Mesendoderm (in vitro differentiated cells): ENCODE results near the gene SESN1. TPM values are rescaled to one million over a fixed set of nuclear protein-coding genes. Genes with fewer than 3 reads are reported as not detected.
A peak's percentile ranks its signal among the peaks of the same experiment; 100 is the strongest.
"Not testable (repeated sequence)": the region's sequence is repeated elsewhere in the genome, so short reads cannot be mapped to it uniquely, and the experiment has no call there.

Experiments used
- DNase-seq: peaks from one replicate; pipeline ENCODE4 v3.0.0; 2013
- H2AK5ac ChIP-seq: 2 replicates; pipeline ENCODE4 v1.6.1; 2013; ENCODE audit warnings: low read length, inconsistent platforms
- H2BK120ac ChIP-seq: 2 replicates; pipeline ENCODE4 v1.6.1; 2013; ENCODE audit warnings: low read depth, mild to moderate bottlenecking, low read length, moderate library complexity, mixed read lengths
- H2BK15ac ChIP-seq: replicated peaks from 2 replicates; pipeline ENCODE4 v1.6.1; 2013; ENCODE audit warnings: low read depth, mild to moderate bottlenecking, moderate library complexity
- H2BK5ac ChIP-seq: 2 replicates; pipeline ENCODE4 v1.6.1; 2013; ENCODE audit warnings: low read length, inconsistent platforms
- H3K18ac ChIP-seq: 2 replicates; pipeline ENCODE4 v1.6.1; 2013; ENCODE audit warnings: mild to moderate bottlenecking, low read length, mixed read lengths
- H3K23ac ChIP-seq: one replicate; pipeline ENCODE4 v1.6.1; 2013; ENCODE audit warnings: low read length
- H3K27ac ChIP-seq: 2 replicates; pipeline ENCODE4 v1.5.1; 2013; ENCODE audit warnings: low read depth, mild to moderate bottlenecking, inconsistent platforms, low read length, moderate library complexity
- H3K27me3 ChIP-seq: 2 replicates; pipeline ENCODE4 v1.6.1; 2013; ENCODE audit warnings: low read length, control low read depth, mild to moderate bottlenecking, inconsistent platforms; ENCODE audit not compliant: insufficient read depth, poor library complexity
- H3K36me3 ChIP-seq: 2 replicates; pipeline ENCODE4 v1.6.1; 2013; ENCODE audit warnings: low read length, inconsistent platforms; ENCODE audit not compliant: control insufficient read depth, insufficient read depth
- H3K4ac ChIP-seq: one replicate; pipeline ENCODE4 v1.6.1; 2013; ENCODE audit warnings: low read depth, mild to moderate bottlenecking, low read length, moderate library complexity
- H3K4me1 ChIP-seq: 2 replicates; pipeline ENCODE4 v1.6.1; 2013; ENCODE audit warnings: low read depth, low read length, inconsistent platforms; ENCODE audit not compliant: control insufficient read depth
- H3K4me2 ChIP-seq: 2 replicates; pipeline ENCODE4 v1.6.1; 2013; ENCODE audit warnings: low read length
- H3K4me3 ChIP-seq: 2 replicates; pipeline ENCODE4 v1.5.1; 2013; ENCODE audit warnings: mild to moderate bottlenecking, low read length
- H3K56ac ChIP-seq: one replicate; pipeline ENCODE4 v1.6.1; 2013; ENCODE audit warnings: low read length
- H3K79me1 ChIP-seq: 2 replicates; pipeline ENCODE4 v1.6.1; 2013; ENCODE audit warnings: low read length, inconsistent platforms
- H3K79me2 ChIP-seq: 2 replicates; pipeline ENCODE4 v1.6.1; 2013; ENCODE audit warnings: mild to moderate bottlenecking, low read length; ENCODE audit not compliant: control insufficient read depth, insufficient read depth
- H3K9ac ChIP-seq: 2 replicates; pipeline ENCODE4 v1.6.1; 2013; ENCODE audit warnings: low read length, inconsistent platforms
- H4K5ac ChIP-seq: one replicate; pipeline ENCODE4 v1.6.1; 2013; ENCODE audit warnings: low read length
- H4K8ac ChIP-seq: one replicate; pipeline ENCODE4 v1.6.1; 2013; ENCODE audit warnings: low read depth, mild to moderate bottlenecking, control low read depth, low read length, moderate library complexity
- WGBS: extraction: QIAGEN DNeasy Blood & Tissue Kit; methylation state at CpG from one replicate; pipeline ENCODE4 v1.1.7; 2013; ENCODE audit warnings: low lambda C conversion rate, missing lambda C conversion rate; ENCODE audit not compliant: insufficient coverage; ENCODE audit errors: extremely low coverage; 5-methylcytosine and 5-hydroxymethylcytosine counted together
- polyA plus RNA-seq, 2 experiments: library from polyadenylated mRNA; stranded (reverse); fragments of 200-250 nt; gene quantifications; one replicate each; pipeline ENCODE4 v1.2.3, GENCODE V29; 2013

The SESN1 gene
- polyA plus RNA-seq (2013, experiment 1 of 2), result 7.3 TPM
- polyA plus RNA-seq (2013, experiment 2 of 2), result 7.4 TPM

GRCh38 chr6:109094416-109095035 lies at the start of gene SESN1:
Gene SESN1, minus strand, starts transcription at chr6:109094846. Its CDS starts 773 bp downstream, at chr6:109094073.
- no CpG with 5 or more reads among the region's 62 CpGs for WGBS
- peak; percentile 98 for DNase-seq
- peak within 1 kb of the TSS; percentile 76 for H3K27ac ChIP-seq
- H3K27me3 ChIP-seq, result no peaks in the 10 kb centered on the region
- peaks cover 4% of the 10 kb centered on the region for H3K79me1 ChIP-seq
- peak within 1 kb of the TSS; percentile 93 for H3K4me2 ChIP-seq
- H2BK15ac ChIP-seq, result no peak within 1 kb of the TSS
- peak within 1 kb of the TSS; percentile 33 for H3K23ac ChIP-seq
- H3K36me3 ChIP-seq, result no peaks in the 10 kb centered on the region
- H4K5ac ChIP-seq, result no peak within 1 kb of the TSS
- peak within 1 kb of the TSS; percentile 67 for H3K4me3 ChIP-seq
- H3K4me1 ChIP-seq, result no peaks in the 10 kb centered on the region
- no peak within 1 kb of the TSS for H4K8ac ChIP-seq
- H3K9ac ChIP-seq, result peak within 1 kb of the TSS; percentile 72
- H2AK5ac ChIP-seq, result no peak within 1 kb of the TSS
- no peaks in the 10 kb centered on the region for H3K79me2 ChIP-seq
- no peak within 1 kb of the TSS for H2BK5ac ChIP-seq
- no peak within 1 kb of the TSS for H2BK120ac ChIP-seq
- H3K56ac ChIP-seq, result peak within 1 kb of the TSS; percentile 83
- peak within 1 kb of the TSS; percentile 56 for H3K18ac ChIP-seq
- no peak within 1 kb of the TSS for H3K4ac ChIP-seq

- no peak overlapping the region for H3K4me2 ChIP-seq
- no peak overlapping the region for H3K27ac ChIP-seq
- H3K79me2 ChIP-seq, result no peaks in the 10 kb centered on the region
- no peaks in the 10 kb centered on the region for H3K79me1 ChIP-seq
- no peak overlapping the region for H2BK120ac ChIP-seq
- H3K36me3 ChIP-seq, result no peaks in the 10 kb centered on the region
- no peak overlapping the region for H3K4ac ChIP-seq
- H3K9ac ChIP-seq, result no peak overlapping the region
- H3K4me1 ChIP-seq, result no peaks in the 10 kb centered on the region
- H2BK15ac ChIP-seq, result no peak overlapping the region
- no peak overlapping the region for H3K4me3 ChIP-seq
- no peak overlapping the region for H3K23ac ChIP-seq
- H3K56ac ChIP-seq, result no peak overlapping the region
- H2BK5ac ChIP-seq, result no peak overlapping the region
- H2AK5ac ChIP-seq, result no peak overlapping the region
- no peak overlapping the region for H4K5ac ChIP-seq
- no peak for DNase-seq
- H3K27me3 ChIP-seq, result no peaks in the 10 kb centered on the region
- H4K8ac ChIP-seq, result no peak overlapping the region
- H3K18ac ChIP-seq, result no peak overlapping the region
Observed at GRCh38 chr6:109143191-109143590, 48.5 kb upstream of the SESN1 start.

GRCh38 chr6:109142067-109142466 lies 47.4 kb upstream of the SESN1 start:
- not testable (repeated sequence) for H3K36me3 ChIP-seq, H2BK5ac ChIP-seq, H4K8ac ChIP-seq, H3K27ac ChIP-seq, H3K18ac ChIP-seq, H3K79me1 ChIP-seq, H3K4me1 ChIP-seq, DNase-seq, H2AK5ac ChIP-seq, H2BK120ac ChIP-seq, H2BK15ac ChIP-seq, H3K4me2 ChIP-seq, H3K56ac ChIP-seq, H4K5ac ChIP-seq, H3K79me2 ChIP-seq, H3K23ac ChIP-seq, H3K4me3 ChIP-seq, H3K4ac ChIP-seq, H3K9ac ChIP-seq, H3K27me3 ChIP-seq

- no peak overlapping the region for H3K56ac ChIP-seq
- H3K23ac ChIP-seq, result no peak overlapping the region
- no peak overlapping the region for H3K4me2 ChIP-seq
- no peaks in the 10 kb centered on the region for H3K79me2 ChIP-seq
- no peak overlapping the region for H2AK5ac ChIP-seq
- no peak overlapping the region for H2BK15ac ChIP-seq
- no peak overlapping the region for H3K4ac ChIP-seq
- no peak overlapping the region for H4K8ac ChIP-seq
- H3K27ac ChIP-seq, result no peak overlapping the region
- no peak for DNase-seq
- H4K5ac ChIP-seq, result no peak overlapping the region
- no peaks in the 10 kb centered on the region for H3K27me3 ChIP-seq
- no peak overlapping the region for H3K9ac ChIP-seq
- no peaks in the 10 kb centered on the region for H3K79me1 ChIP-seq
- H3K36me3 ChIP-seq, result no peaks in the 10 kb centered on the region
- no CpG with 5 or more reads among the region's 6 CpGs for WGBS
- H3K4me1 ChIP-seq, result no peaks in the 10 kb centered on the region
- H3K18ac ChIP-seq, result no peak overlapping the region
- no peak overlapping the region for H3K4me3 ChIP-seq
- no peak overlapping the region for H2BK120ac ChIP-seq
- no peak overlapping the region for H2BK5ac ChIP-seq
Observed at GRCh38 chr6:109139109-109139508, 44.5 kb upstream of the SESN1 start.

- H3K23ac ChIP-seq, H3K79me2 ChIP-seq, H3K36me3 ChIP-seq, H3K4ac ChIP-seq, H3K56ac ChIP-seq, DNase-seq, H3K27ac ChIP-seq, H3K18ac ChIP-seq, H2AK5ac ChIP-seq, H3K27me3 ChIP-seq, H3K79me1 ChIP-seq, H3K9ac ChIP-seq, H2BK15ac ChIP-seq, H2BK120ac ChIP-seq, H3K4me2 ChIP-seq, H4K5ac ChIP-seq, H2BK5ac ChIP-seq, H4K8ac ChIP-seq, H3K4me3 ChIP-seq, H3K4me1 ChIP-seq: not testable (repeated sequence)
- WGBS, result no CpG with 5 or more reads among the region's 6 CpGs
Observed at GRCh38 chr6:109136530-109136929, 41.9 kb upstream of the SESN1 start.

GRCh38 chr6:109136039-109136438 lies 41.4 kb upstream of the SESN1 start:
- not testable (repeated sequence) for H3K56ac ChIP-seq, DNase-seq, H3K27me3 ChIP-seq, H3K36me3 ChIP-seq, H3K79me1 ChIP-seq, H4K5ac ChIP-seq, H2BK5ac ChIP-seq, H3K27ac ChIP-seq, H3K4me2 ChIP-seq, H4K8ac ChIP-seq, H2BK120ac ChIP-seq, H3K23ac ChIP-seq, H2AK5ac ChIP-seq, H3K4me1 ChIP-seq, H3K9ac ChIP-seq, H2BK15ac ChIP-seq, H3K4ac ChIP-seq, H3K18ac ChIP-seq, H3K79me2 ChIP-seq, H3K4me3 ChIP-seq
- WGBS, result no CpG with 5 or more reads among the region's 6 CpGs
